Activated CD8-positive, alpha-beta T cell treated with anti-CD3 and anti-CD28 coated beads for 36 hours (primary cell): Measurements from ENCODE around the gene RAD51AP1. TPM values are rescaled to one million over a fixed set of nuclear protein-coding genes. Genes with fewer than 3 reads are reported as not detected.

Experiments used
- ATAC-seq: fragments of 200-7000 bp; cut with Tn5 transposase; one replicate; pipeline ENCODE4 v1.10.0; 2021; ENCODE audit warnings: mild to moderate bottlenecking, moderate library complexity
- CTCF ChIA-PET: fragments of 350-600 bp; sonication (Branson Sonifier 250); formaldehyde crosslinking; loops from one replicate; lab custom pipeline; 2021; ENCODE audit warnings: antibody characterized with exemption; lab: Charles Lee
- POLR2A ChIA-PET: fragments of 350-600 bp; sonication (Branson Sonifier 250); formaldehyde crosslinking; loops from one replicate; lab custom pipeline; 2021; ENCODE audit warnings: antibody characterized with exemption; lab: Charles Lee
- DNase-seq: peaks from one replicate; pipeline ENCODE4 v3.0.0-alpha.2; 2020
- H3K27ac Mint-ChIP-seq: one replicate; pipeline ENCODE4 v1.8.0; 2021; ENCODE audit warnings: mild to moderate bottlenecking, mixed read lengths
- H3K27me3 Mint-ChIP-seq: one replicate; pipeline ENCODE4 v1.8.0; 2021; ENCODE audit warnings: mixed read lengths
- H3K36me3 Mint-ChIP-seq: one replicate; pipeline ENCODE4 v1.8.0; 2021; ENCODE audit warnings: low read depth, mixed read lengths
- H3K4me1 Mint-ChIP-seq: one replicate; pipeline ENCODE4 v1.8.0; 2021; ENCODE audit warnings: low read depth, mixed read lengths
- H3K4me3 Mint-ChIP-seq: one replicate; pipeline ENCODE4 v1.8.0; 2021; ENCODE audit warnings: mild to moderate bottlenecking, moderate library complexity, mixed read lengths
- H3K9me3 Mint-ChIP-seq: one replicate; pipeline ENCODE4 v1.8.0; 2021; ENCODE audit warnings: mixed read lengths
- CTCF ChIP-seq: fragments of 200-600 bp; IDR thresholded peaks from one replicate; pipeline ENCODE4 v1.8.0; 2022; ENCODE audit warnings: antibody characterized with exemption, mild to moderate bottlenecking
- intact Hi-C: fragments of 100-400 bp; cut with micrococcal nuclease; formaldehyde crosslinking; loops from one replicate; pipeline ENCODE4 v1.10.0; 2022
- total RNA-seq, 2 experiments: library from RNA; stranded (reverse); gene quantifications; one replicate each; pipeline ENCODE4 v1.2.3, GENCODE V29; 2021

RAD51AP1 gene
- total RNA-seq, 2 experiments from 2014 or later, result 44.7 to 47.8 TPM

GRCh38 chr12:4566474-4566873, 27.8 kb downstream of the RAD51AP1 start:
- CTCF ChIA-PET, result no interaction called here
- intact Hi-C loops, result no loop called here

GRCh38 chr12:4567073-4567881, 28.6 kb downstream of the RAD51AP1 start:
- TF ChIP-seq CTCF, result no peak
- Mint-ChIP-seq H3K9me3 (no peaks in the 10 kb centered on the region), H3K36me3 (no peaks in the 10 kb centered on the region), H3K27ac (no peak overlapping the region), H3K4me1 (no peaks in the 10 kb centered on the region), H3K27me3 (peaks cover 14% of the 10 kb centered on the region), H3K4me3 (no peak overlapping the region)
- ATAC-seq (no peak), DNase-seq (no peak)
- CTCF ChIA-PET, result no interaction called here
- POLR2A ChIA-PET, result no interaction called here
- intact Hi-C loops, result no loop called here

More at GRCh38 chr12:4566474-4566873, 27.8 kb downstream of the RAD51AP1 start:
- TF ChIP-seq CTCF, result no peak
- DNase-seq, result no peak
- H3K36me3 Mint-ChIP-seq, result peaks cover 3% of the 10 kb centered on the region
- H3K27me3 Mint-ChIP-seq, result peaks cover 18% of the 10 kb centered on the region
- no peaks in the 10 kb centered on the region for H3K9me3 Mint-ChIP-seq
- ATAC-seq, result no peak
- H3K4me3 Mint-ChIP-seq, result no peak overlapping the region
- POLR2A ChIA-PET, result no interaction called here
- no peak overlapping the region for H3K27ac Mint-ChIP-seq
- no peaks in the 10 kb centered on the region for H3K4me1 Mint-ChIP-seq

- ATAC-seq, result no peak
- no peak for TF ChIP-seq CTCF
- Mint-ChIP-seq H3K4me1 (no peaks in the 10 kb centered on the region), H3K36me3 (no peaks in the 10 kb centered on the region), H3K27ac (no peak overlapping the region), H3K9me3 (no peaks in the 10 kb centered on the region), H3K27me3 (peaks cover 6% of the 10 kb centered on the region), H3K4me3 (no peak overlapping the region)
- no peak for DNase-seq
- intact Hi-C loops, result no loop called here
- CTCF ChIA-PET, result no interaction called here
- POLR2A ChIA-PET, result no interaction called here
These were observed 30.6 kb downstream of the RAD51AP1 start for GRCh38 chr12:4569261-4569660.

GRCh38 chr12:4572680-4573079, 34.0 kb downstream of the RAD51AP1 start:
- TF ChIP-seq CTCF, result no peak
- no peaks in the 10 kb centered on the region for H3K4me1 Mint-ChIP-seq
- ATAC-seq (no peak), DNase-seq (no peak)
- no peaks in the 10 kb centered on the region for H3K9me3 Mint-ChIP-seq
- H3K27me3 Mint-ChIP-seq, result no peaks in the 10 kb centered on the region
- H3K27ac Mint-ChIP-seq, result no peak overlapping the region
- H3K4me3 Mint-ChIP-seq, result no peak overlapping the region
- ChIA-PET POLR2A (interaction anchor here (0.6 to 0.8 kb wide), 2 partner anchors 24 to 1525 kb away, joined by 3 read pairs; no protein-coding TSS in a partner anchor), CTCF (no interaction called here)
- H3K36me3 Mint-ChIP-seq, result no peaks in the 10 kb centered on the region
- intact Hi-C loops, result no loop called here

GRCh38 chr12:4579305-4580102, 40.8 kb downstream of the RAD51AP1 start:
- H3K4me1 Mint-ChIP-seq, result no peaks in the 10 kb centered on the region
- DNase-seq (peak; percentile 16), ATAC-seq (no peak)
- peaks cover 5% of the 10 kb centered on the region for H3K27me3 Mint-ChIP-seq
- no peaks in the 10 kb centered on the region for H3K36me3 Mint-ChIP-seq
- H3K9me3 Mint-ChIP-seq, result no peaks in the 10 kb centered on the region
- ChIA-PET POLR2A (interaction anchor here (1.0 kb wide), 1 partner anchor 25 kb away, joined by 3 read pairs; no protein-coding TSS in a partner anchor), CTCF (interaction anchor here (1.7 kb wide), 1 partner anchor 179 kb away, joined by 5 read pairs; no protein-coding TSS in a partner anchor)
- H3K4me3 Mint-ChIP-seq, result no peak overlapping the region
- H3K27ac Mint-ChIP-seq, result no peak overlapping the region
- no peak for TF ChIP-seq CTCF
- intact Hi-C loops, result no loop called here
